HFF-Myc (cell line): Measurements from ENCODE around the gene RBM10.
A peak's percentile ranks its signal among the peaks of the same experiment; 100 is the strongest.
"Not testable (repeated sequence)": the region's sequence is repeated elsewhere in the genome, so short reads cannot be mapped to it uniquely, and the experiment has no call there.

Experiments used
- DNase-seq: peaks from one replicate; pipeline ENCODE4 v3.0.0-alpha.2; 2011; ENCODE audit warnings: low read depth; ENCODE audit errors: extremely low read depth
- H3K4me3 ChIP-seq: replicated peaks from 2 replicates; pipeline ENCODE4 v1.5.1; 2011; ENCODE audit warnings: low read depth, mild to moderate bottlenecking, control low read depth, low read length
- CTCF ChIP-seq: IDR thresholded peaks from 2 replicates; pipeline ENCODE4 v1.5.1; 2012; ENCODE audit warnings: mild to moderate bottlenecking, low read depth, low read length, control low read depth; ENCODE audit errors: missing control alignments

The RBM10 gene

GRCh38 chrX:47129157-47129898, 15.7 kb upstream of the RBM10 start:
- DNase-seq: peak; percentile 88
- no peak for TF ChIP-seq CTCF
- H3K4me3 ChIP-seq: peak overlapping the region; percentile 55

DNA sequence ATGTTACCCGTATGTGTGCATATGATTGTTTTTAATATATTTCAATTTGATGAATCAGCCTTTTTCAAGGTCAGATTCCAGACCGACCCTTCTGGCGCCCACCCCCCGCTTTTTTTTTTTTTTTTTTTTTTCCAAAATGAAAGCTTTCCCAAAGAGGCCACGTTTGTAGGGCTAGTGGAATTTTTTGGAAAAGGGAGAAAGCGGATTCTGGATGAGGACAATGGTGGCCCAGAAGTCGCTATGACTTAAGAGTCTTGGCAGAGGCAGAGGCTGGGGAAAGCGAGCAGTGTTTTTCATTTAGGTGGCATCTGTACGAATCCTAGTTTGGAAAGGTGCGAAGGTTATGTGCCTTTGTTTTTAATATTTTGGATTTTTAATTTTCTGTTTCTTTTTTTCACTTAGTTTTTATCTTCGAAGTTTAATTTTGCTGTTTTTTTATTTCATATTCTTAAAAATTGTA, 15.1 kb upstream of the RBM10 start:
- peak overlapping the region; percentile 55 for H3K4me3 ChIP-seq
- TF ChIP-seq CTCF: no peak
- DNase-seq: no peak

- no peak for TF ChIP-seq CTCF
- no peak overlapping the region for H3K4me3 ChIP-seq
- no peak for DNase-seq
Measured at GRCh38 chrX:47133493-47133892, 11.5 kb upstream of the RBM10 start.

- H3K4me3 ChIP-seq: not testable (repeated sequence)
- DNase-seq: peak; percentile 6
Measured at GRCh38 chrX:47135650-47136049, 9.4 kb upstream of the RBM10 start.

DNA sequence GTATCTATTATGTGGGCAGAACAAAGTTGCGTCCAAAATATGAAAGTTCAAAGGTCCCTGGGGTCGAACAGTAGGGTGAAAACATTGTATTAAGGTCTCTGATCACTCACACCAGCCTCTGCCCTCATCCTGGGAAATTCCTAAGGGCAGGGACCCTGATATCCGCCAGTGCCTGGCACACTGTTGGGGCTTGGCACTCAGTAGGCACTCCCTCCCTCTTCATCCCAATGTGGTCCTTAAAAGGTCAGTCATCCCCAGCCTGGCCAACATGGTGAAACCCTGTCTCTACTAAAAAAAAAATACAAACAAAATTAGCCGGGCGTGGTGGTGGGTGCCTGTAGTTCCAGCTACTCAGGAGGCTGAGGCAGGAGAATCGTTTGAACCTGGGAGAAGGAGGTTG, 6.8 kb upstream of the RBM10 start:
- no peak for DNase-seq
- no peak for TF ChIP-seq CTCF
- no peak overlapping the region for H3K4me3 ChIP-seq

- H3K4me3 ChIP-seq: peak overlapping the region; percentile 70
- no peak for TF ChIP-seq CTCF
- DNase-seq: peak; percentile 2
Measured at GRCh38 chrX:47143894-47144625, 961 bp upstream of the RBM10 start.

DNA sequence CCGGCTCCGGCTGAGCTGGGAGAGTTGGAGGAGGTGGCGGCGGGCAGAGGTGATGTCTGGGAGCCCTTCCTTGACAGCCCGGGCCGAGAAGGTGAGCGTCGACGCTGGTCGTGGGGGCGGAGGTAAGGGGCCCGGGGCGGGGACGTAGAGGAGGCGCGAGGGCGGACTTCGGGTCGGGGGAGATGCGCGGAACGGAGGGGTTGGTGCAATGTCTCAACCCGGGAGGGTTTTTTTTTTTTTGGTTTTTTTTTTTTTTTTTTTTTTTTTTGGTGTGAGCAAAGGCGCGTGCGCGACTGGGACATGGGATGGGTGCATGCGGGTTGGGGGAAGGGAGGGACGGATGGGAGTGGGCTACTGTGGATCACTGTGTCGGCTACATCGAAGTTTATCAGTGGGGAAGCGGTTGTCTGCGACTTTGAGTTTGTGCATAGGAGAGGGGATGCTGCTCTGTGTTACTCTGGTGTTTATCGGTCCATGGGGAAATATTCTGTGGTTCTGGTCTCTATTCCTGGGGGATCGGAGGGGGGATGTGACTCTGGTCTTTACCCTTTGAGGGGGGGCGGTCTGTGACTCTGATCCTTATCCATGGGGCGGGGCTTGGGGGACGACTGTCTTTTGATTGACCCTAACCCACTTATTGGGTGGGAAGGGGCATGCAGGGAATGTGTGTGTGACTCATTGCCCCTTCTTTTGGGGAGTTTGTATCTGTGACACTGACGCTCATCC, 537 bp downstream of the RBM10 start:
- TF ChIP-seq CTCF: no peak

More for the DNA sequence above, 537 bp downstream of the RBM10 start:
- DNase-seq: no peak
- H3K4me3 ChIP-seq: peak overlapping the region; percentile 70
